Measurements from ENCODE around the gene ATP9B.

The ATP9B gene

GRCh38 chr18:79095216-79095615 lies 26.0 kb downstream of the ATP9B start:
- FAIRE-seq, result no peak
- TF ChIP-seq POLR2A (IDR thresholded peaks at IDR 0.05; ENCODE audit: low read depth, low read length), result no peak
- no peak for DNase-seq (ENCODE audit: insufficient read length, low spot score)

- FAIRE-seq (no peak), DNase-seq (ENCODE audit: insufficient read length, low spot score) (no peak)
- TF ChIP-seq POLR2A (IDR thresholded peaks at IDR 0.05; ENCODE audit: low read depth, low read length), result no peak
These were observed 31.8 kb downstream of the ATP9B start for GRCh38 chr18:79100944-79101343.

GRCh38 chr18:79102886-79103285 lies 33.7 kb downstream of the ATP9B start:
- no peak for TF ChIP-seq POLR2A (IDR thresholded peaks at IDR 0.05; ENCODE audit: low read depth, low read length)
- no peak for DNase-seq (ENCODE audit: insufficient read length, low spot score)
- FAIRE-seq, result no peak

- no peak for DNase-seq (ENCODE audit: insufficient read length, low spot score)
- no peak for TF ChIP-seq POLR2A (IDR thresholded peaks at IDR 0.05; ENCODE audit: low read depth, low read length)
- FAIRE-seq, result no peak
These were observed 34.9 kb downstream of the ATP9B start for GRCh38 chr18:79104137-79104536.

GRCh38 chr18:79105455-79105854 lies 36.3 kb downstream of the ATP9B start:
- FAIRE-seq, result no peak
- no peak for DNase-seq (ENCODE audit: insufficient read length, low spot score)
- TF ChIP-seq POLR2A (IDR thresholded peaks at IDR 0.05; ENCODE audit: low read depth, low read length), result no peak

- FAIRE-seq (no peak), DNase-seq (ENCODE audit: insufficient read length, low spot score) (no peak)
- TF ChIP-seq POLR2A (IDR thresholded peaks at IDR 0.05; ENCODE audit: low read depth, low read length), result no peak
These were observed 36.9 kb downstream of the ATP9B start for GRCh38 chr18:79106084-79106483.

GRCh38 chr18:79107886-79108285 lies 38.7 kb downstream of the ATP9B start:
- FAIRE-seq (no peak), DNase-seq (ENCODE audit: insufficient read length, low spot score) (no peak)
- TF ChIP-seq POLR2A (IDR thresholded peaks at IDR 0.05; ENCODE audit: low read depth, low read length), result no peak

GRCh38 chr18:79108549-79109215 lies 39.5 kb downstream of the ATP9B start:
- TF ChIP-seq POLR2A (IDR thresholded peaks at IDR 0.05; ENCODE audit: low read depth, low read length), result no peak
- FAIRE-seq, result no peak
- DNase-seq (ENCODE audit: insufficient read length, low spot score), result no peak

- no peak for TF ChIP-seq POLR2A (IDR thresholded peaks at IDR 0.05; ENCODE audit: low read depth, low read length)
- FAIRE-seq, result no peak
- no peak for DNase-seq (ENCODE audit: insufficient read length, low spot score)
These were observed 42.3 kb downstream of the ATP9B start for GRCh38 chr18:79111483-79111882.

- no peak for TF ChIP-seq POLR2A (IDR thresholded peaks at IDR 0.05; ENCODE audit: low read depth, low read length)
- no peak for DNase-seq (ENCODE audit: insufficient read length, low spot score)
- FAIRE-seq, result no peak
These were observed 48.2 kb downstream of the ATP9B start for GRCh38 chr18:79117385-79117784.

- no peak for TF ChIP-seq POLR2A (IDR thresholded peaks at IDR 0.05; ENCODE audit: low read depth, low read length)
- no peak for FAIRE-seq
- no peak for DNase-seq (ENCODE audit: insufficient read length, low spot score)
These were observed 48.6 kb downstream of the ATP9B start for GRCh38 chr18:79117788-79118187.

GRCh38 chr18:79118797-79119196 lies 49.6 kb downstream of the ATP9B start:
- FAIRE-seq (no peak), DNase-seq (ENCODE audit: insufficient read length, low spot score) (no peak)
- no peak for TF ChIP-seq POLR2A (IDR thresholded peaks at IDR 0.05; ENCODE audit: low read depth, low read length)

- TF ChIP-seq POLR2A (IDR thresholded peaks at IDR 0.05; ENCODE audit: low read depth, low read length), result no peak
- FAIRE-seq, result no peak
- no peak for DNase-seq (ENCODE audit: insufficient read length, low spot score)
These were observed 52.7 kb downstream of the ATP9B start for GRCh38 chr18:79121746-79122474.

- no peak for FAIRE-seq
- TF ChIP-seq POLR2A (IDR thresholded peaks at IDR 0.05; ENCODE audit: low read depth, low read length), result no peak
- no peak for DNase-seq (ENCODE audit: insufficient read length, low spot score)
These were observed 54.8 kb downstream of the ATP9B start for GRCh38 chr18:79123948-79124347.

- FAIRE-seq (no peak), DNase-seq (ENCODE audit: insufficient read length, low spot score) (no peak)
- no peak for TF ChIP-seq POLR2A (IDR thresholded peaks at IDR 0.05; ENCODE audit: low read depth, low read length)
These were observed 59.9 kb downstream of the ATP9B start for GRCh38 chr18:79129120-79129519.

All from H54 (cell line).